ENCODE results near the gene LYRM1.

The LYRM1 gene

GRCh38 chr16:20902426-20902825, 1.9 kb downstream of the LYRM1 start:
- Histone ChIP-seq H3K27ac (no peak overlapping the region), H3K36me3 (ENCODE audit: insufficient read depth, low read length) (no peaks in the 10 kb centered on the region), H3K9me3 (ENCODE audit: low read depth, low read length) (no peaks in the 10 kb centered on the region), H3K9ac (ENCODE audit: insufficient read length) (no peak overlapping the region), H3K4me3 (no peak overlapping the region)
- no peak for TF ChIP-seq POLR2AphosphoS5 (IDR thresholded peaks at IDR 0.05; ENCODE audit: borderline replicate concordance, low read depth, low read length)
- TF ChIP-seq EZH2 (IDR thresholded peaks at IDR 0.05) = no peak
- no peak for TF ChIP-seq FOXP2 (optimal IDR thresholded peaks at IDR 0.05; ENCODE audit: control extremely low read depth, extremely low read length, insufficient read depth)
- no peak for DNase-seq (ENCODE audit: low read depth, low spot score)

GRCh38 chr16:20903116-20903898, 2.7 kb downstream of the LYRM1 start:
- Histone ChIP-seq H3K9me3 (ENCODE audit: low read depth, low read length) (no peaks in the 10 kb centered on the region), H3K36me3 (ENCODE audit: insufficient read depth, low read length) (no peaks in the 10 kb centered on the region), H3K27ac (no peak overlapping the region), H3K9ac (ENCODE audit: insufficient read length) (no peak overlapping the region), H3K4me3 (no peak overlapping the region)
- no peak for DNase-seq (ENCODE audit: low read depth, low spot score)
- no peak for TF ChIP-seq POLR2AphosphoS5 (IDR thresholded peaks at IDR 0.05; ENCODE audit: borderline replicate concordance, low read depth, low read length)
- TF ChIP-seq FOXP2 (optimal IDR thresholded peaks at IDR 0.05; ENCODE audit: control extremely low read depth, extremely low read length, insufficient read depth) = no peak
- no peak for TF ChIP-seq EZH2 (IDR thresholded peaks at IDR 0.05)

- peak overlapping the region; percentile 61; the same call in 1 of the 2 replicates for H3K27ac ChIP-seq
Measured at GRCh38 chr16:20903899-20904506, 3.4 kb downstream of the LYRM1 start.

GRCh38 chr16:20904507-20905081, 4.0 kb downstream of the LYRM1 start:
- H3K36me3 ChIP-seq (ENCODE audit: insufficient read depth, low read length) = no peaks in the 10 kb centered on the region
- peak overlapping the region; percentile 21 for H3K4me3 ChIP-seq
- DNase-seq (ENCODE audit: low read depth, low spot score) = peak; percentile 16
- peak overlapping the region; percentile 61; the same call in 1 of the 2 replicates for H3K27ac ChIP-seq
- H3K9ac ChIP-seq (ENCODE audit: insufficient read length) = no peak overlapping the region
- H3K9me3 ChIP-seq (ENCODE audit: low read depth, low read length) = no peaks in the 10 kb centered on the region
- TF ChIP-seq EZH2 (IDR thresholded peaks at IDR 0.05) (no peak), POLR2AphosphoS5 (IDR thresholded peaks at IDR 0.05; ENCODE audit: borderline replicate concordance, low read depth, low read length) (no peak), FOXP2 (optimal IDR thresholded peaks at IDR 0.05; ENCODE audit: control extremely low read depth, extremely low read length, insufficient read depth) (no peak)

More at GRCh38 chr16:20903899-20904506, 3.4 kb downstream of the LYRM1 start:
- Histone ChIP-seq H3K36me3 (ENCODE audit: insufficient read depth, low read length) (no peaks in the 10 kb centered on the region), H3K4me3 (peak overlapping the region; percentile 21), H3K9ac (ENCODE audit: insufficient read length) (no peak overlapping the region), H3K9me3 (ENCODE audit: low read depth, low read length) (no peaks in the 10 kb centered on the region)
- no peak for TF ChIP-seq EZH2 (IDR thresholded peaks at IDR 0.05)
- TF ChIP-seq POLR2AphosphoS5 (IDR thresholded peaks at IDR 0.05; ENCODE audit: borderline replicate concordance, low read depth, low read length) = no peak
- DNase-seq (ENCODE audit: low read depth, low spot score) = no peak

- H3K4me3 ChIP-seq = no peak overlapping the region
- no peak for DNase-seq (ENCODE audit: low read depth, low spot score)
- TF ChIP-seq EZH2 (IDR thresholded peaks at IDR 0.05) (no peak), POLR2AphosphoS5 (IDR thresholded peaks at IDR 0.05; ENCODE audit: borderline replicate concordance, low read depth, low read length) (no peak), FOXP2 (optimal IDR thresholded peaks at IDR 0.05; ENCODE audit: control extremely low read depth, extremely low read length, insufficient read depth) (no peak)
- H3K9ac ChIP-seq (ENCODE audit: insufficient read length) = no peak overlapping the region
- no peak overlapping the region for H3K27ac ChIP-seq
- H3K9me3 ChIP-seq (ENCODE audit: low read depth, low read length) = no peaks in the 10 kb centered on the region
- no peaks in the 10 kb centered on the region for H3K36me3 ChIP-seq (ENCODE audit: insufficient read depth, low read length)
Measured at GRCh38 chr16:20905576-20905975, 5.0 kb downstream of the LYRM1 start.

- no peak overlapping the region for H3K9ac ChIP-seq (ENCODE audit: insufficient read length)
- TF ChIP-seq EZH2 (IDR thresholded peaks at IDR 0.05) (no peak), FOXP2 (optimal IDR thresholded peaks at IDR 0.05; ENCODE audit: control extremely low read depth, extremely low read length, insufficient read depth) (no peak), POLR2AphosphoS5 (IDR thresholded peaks at IDR 0.05; ENCODE audit: borderline replicate concordance, low read depth, low read length) (no peak)
Measured at GRCh38 chr16:20906341-20907255, 6.0 kb downstream of the LYRM1 start.

GRCh38 chr16:20910781-20911321, 10.3 kb downstream of the LYRM1 start:
- no peak overlapping the region for H3K9ac ChIP-seq (ENCODE audit: insufficient read length)
- H3K9me3 ChIP-seq (ENCODE audit: low read depth, low read length) = no peaks in the 10 kb centered on the region
- no peaks in the 10 kb centered on the region for H3K36me3 ChIP-seq (ENCODE audit: insufficient read depth, low read length)
- TF ChIP-seq POLR2AphosphoS5 (IDR thresholded peaks at IDR 0.05; ENCODE audit: borderline replicate concordance, low read depth, low read length) (no peak), FOXP2 (optimal IDR thresholded peaks at IDR 0.05; ENCODE audit: control extremely low read depth, extremely low read length, insufficient read depth) (no peak), EZH2 (IDR thresholded peaks at IDR 0.05) (no peak)
- H3K27ac ChIP-seq = no peak overlapping the region
- H3K4me3 ChIP-seq = no peak overlapping the region
- DNase-seq (ENCODE audit: low read depth, low spot score) = no peak

More at GRCh38 chr16:20906341-20907255, 6.0 kb downstream of the LYRM1 start:
- H3K27ac ChIP-seq = no peak overlapping the region
- no peak for DNase-seq (ENCODE audit: low read depth, low spot score)
- no peaks in the 10 kb centered on the region for H3K36me3 ChIP-seq (ENCODE audit: insufficient read depth, low read length)
- H3K9me3 ChIP-seq (ENCODE audit: low read depth, low read length) = no peaks in the 10 kb centered on the region
- no peak overlapping the region for H3K4me3 ChIP-seq
